H1 (cell line): Measurements from ENCODE around the gene GOLIM4. TPM values are rescaled to one million over a fixed set of nuclear protein-coding genes. Genes with fewer than 3 reads are reported as not detected.

Experiments
- CTCF ChIA-PET: fragments of 300-600 bp; sonication (Branson Sonifier 250); formaldehyde crosslinking; loops from one replicate; lab custom pipeline; 2021; ENCODE audit not compliant: partially characterized antibody; lab: Charles Lee
- POLR2A ChIA-PET: fragments of 300-600 bp; sonication (Branson Sonifier 250); formaldehyde crosslinking; loops from one replicate; lab custom pipeline; 2021; ENCODE audit warnings: inconsistent platforms; ENCODE audit not compliant: partially characterized antibody; lab: Charles Lee
- DNase-seq, 2 experiments: peaks; one replicate each; pipeline versions ENCODE4 v3.0.0 to v3.0.0-alpha.2; 2010 to 2022; ENCODE audit warnings: low spot score in 2 of 2, low read depth in 1 of 2, mixed read lengths in 1 of 2
- FAIRE-seq: peaks from 2 replicates; lab custom pipeline; 2011; peaks lifted over from hg19 to GRCh38; lab: Jason Lieb, UNC
- H2AFZ ChIP-seq: 2 replicates; pipeline ENCODE4 v1.8.1; 2012; ENCODE audit warnings: low read length, inconsistent platforms
- H2AK5ac ChIP-seq: 2 replicates; pipeline ENCODE4 v1.6.1; 2013; ENCODE audit warnings: low read depth, low read length
- H2BK120ac ChIP-seq: replicated peaks from 2 replicates; pipeline ENCODE3; 2013; ENCODE audit warnings: low read depth, low read length, inconsistent platforms
- H2BK12ac ChIP-seq: 2 replicates; pipeline ENCODE4 v1.6.1; 2013; ENCODE audit warnings: low read depth, low read length
- H2BK15ac ChIP-seq: 2 replicates; pipeline ENCODE4 v1.6.1; 2013; ENCODE audit warnings: low read length
- H2BK20ac ChIP-seq: 2 replicates; pipeline ENCODE4 v1.6.1; 2013; ENCODE audit warnings: low read length
- H2BK5ac ChIP-seq: 2 replicates; pipeline ENCODE4 v1.6.1; 2013; ENCODE audit warnings: low read depth, low read length
- H3K14ac ChIP-seq: 2 replicates; pipeline ENCODE4 v1.6.1; 2013; ENCODE audit warnings: inconsistent platforms; ENCODE audit not compliant: insufficient read length
- H3K18ac ChIP-seq: 2 replicates; pipeline ENCODE4 v1.6.1; 2013; ENCODE audit warnings: low read length; ENCODE audit errors: extremely low read depth
- H3K23ac ChIP-seq: 2 replicates; pipeline ENCODE4 v1.6.1; 2013; ENCODE audit warnings: inconsistent platforms; ENCODE audit not compliant: insufficient read length
- H3K23me2 ChIP-seq: 2 replicates; pipeline ENCODE4 v1.6.1; 2013; ENCODE audit warnings: low read depth, low read length
- H3K27ac ChIP-seq: 2 replicates; pipeline ENCODE4 v1.6.1; 2011; ENCODE audit warnings: low read depth, low read length, inconsistent platforms
- H3K27me3 ChIP-seq, 4 experiments: replicated peaks in 1 of 4; 1 replicate in 1 of 4; 2 replicates in 3 of 4; pipeline versions ENCODE4 v1.6.1 to v1.8.1; 2011 to 2013; ENCODE audit warnings: low read length in 3 of 4, mild to moderate bottlenecking in 3 of 4, inconsistent platforms in 2 of 4, mixed read lengths in 2 of 4, moderate library complexity in 1 of 4; ENCODE audit not compliant: control insufficient read depth in 3 of 4, insufficient read depth in 3 of 4; ENCODE audit errors: extremely low read depth in 1 of 4
- H3K36me3 ChIP-seq, 4 experiments: 2 replicates each; pipeline versions ENCODE4 v1.6.1 to v1.8.1; 2011 to 2013; ENCODE audit warnings: mild to moderate bottlenecking in 4 of 4, low read length in 3 of 4, moderate library complexity in 2 of 4, control low read depth in 1 of 4, inconsistent platforms in 1 of 4; ENCODE audit not compliant: insufficient read depth in 4 of 4, control insufficient read depth in 2 of 4
- H3K4ac ChIP-seq: replicated peaks from 2 replicates; pipeline ENCODE3; 2013; ENCODE audit warnings: low read length, low read depth, mixed read lengths, inconsistent platforms; ENCODE audit not compliant: insufficient read length
- H3K4me1 ChIP-seq, 4 experiments: replicated peaks in 1 of 4; 1 replicate in 1 of 4; 2 replicates in 3 of 4; pipeline versions ENCODE4 v1.6.1 to v1.8.1; 2011 to 2013; ENCODE audit warnings: low read length in 3 of 4, inconsistent platforms in 2 of 4, mixed read lengths in 1 of 4; ENCODE audit not compliant: insufficient read depth in 4 of 4, control insufficient read depth in 3 of 4
- H3K4me2 ChIP-seq, 2 experiments: 2 replicates each; pipeline versions ENCODE4 v1.6.1 to v1.8.1; 2011 to 2013; ENCODE audit warnings: low read depth in 2 of 2, low read length in 2 of 2, control low read depth in 1 of 2, inconsistent platforms in 1 of 2, mild to moderate bottlenecking in 1 of 2; ENCODE audit not compliant: insufficient read depth in 1 of 2
- H3K4me3 ChIP-seq, 4 experiments: fragments of 200-600, 300-600 bp in 1 of 4; sonication (generic), shearing (Covaris generic), sonication (Bioruptor Twin) in 1 of 4; 2 replicates each; pipeline versions ENCODE4 v1.5.1 to v1.8.1; 2011 to 2016; ENCODE audit warnings: low read length in 4 of 4, low read depth in 3 of 4, control low read depth in 2 of 4, inconsistent platforms in 2 of 4, mild to moderate bottlenecking in 2 of 4, mixed read lengths in 1 of 4, moderate library complexity in 1 of 4; ENCODE audit not compliant: insufficient read depth in 2 of 4; ENCODE audit errors: extremely low read depth in 1 of 4
- H3K56ac ChIP-seq: replicated peaks from 2 replicates; pipeline ENCODE3; 2013; ENCODE audit warnings: low read depth, mild to moderate bottlenecking, mixed read lengths, low read length, inconsistent platforms; ENCODE audit not compliant: insufficient read length
- H3K79me1 ChIP-seq: 2 replicates; pipeline ENCODE4 v1.6.1; 2013; ENCODE audit warnings: low read depth, low read length, control low read depth
- H3K79me2 ChIP-seq, 2 experiments: 2 replicates each; pipeline versions ENCODE4 v1.6.1 to v1.8.1; 2012 to 2013; ENCODE audit warnings: low read length in 2 of 2, mild to moderate bottlenecking in 2 of 2, inconsistent platforms in 1 of 2; ENCODE audit not compliant: insufficient read depth in 2 of 2, control insufficient read depth in 1 of 2
- H3K9ac ChIP-seq, 4 experiments: replicated peaks in 1 of 4; 1 replicate in 1 of 4; 2 replicates in 3 of 4; pipeline versions ENCODE4 v1.6.1 to v1.8.1; 2011 to 2013; ENCODE audit warnings: low read depth in 3 of 4, low read length in 3 of 4, control low read depth in 2 of 4, mild to moderate bottlenecking in 2 of 4, moderate library complexity in 2 of 4, inconsistent platforms in 1 of 4; ENCODE audit errors: extremely low read depth in 1 of 4
- H3K9me3 ChIP-seq, 2 experiments: 2 replicates each; pipeline versions ENCODE4 v1.6.1 to v1.8.1; 2012 to 2013; ENCODE audit warnings: mild to moderate bottlenecking in 2 of 2, moderate library complexity in 2 of 2, control low read depth in 1 of 2, inconsistent platforms in 1 of 2, low read depth in 1 of 2, low read length in 1 of 2, mixed read lengths in 1 of 2; ENCODE audit not compliant: insufficient read depth in 2 of 2
- H4K20me1 ChIP-seq, 2 experiments: replicated peaks in 1 of 2; 2 replicates each; pipeline versions ENCODE3 to v1.8.1; 2011 to 2013; ENCODE audit warnings: inconsistent platforms in 2 of 2, low read length in 2 of 2, mild to moderate bottlenecking in 1 of 2; ENCODE audit not compliant: insufficient read depth in 2 of 2, control insufficient read depth in 1 of 2
- H4K5ac ChIP-seq: 2 replicates; pipeline ENCODE4 v1.6.1; 2013; ENCODE audit warnings: low read length, low read depth, mixed read lengths, inconsistent platforms; ENCODE audit not compliant: insufficient read length
- H4K8ac ChIP-seq: 2 replicates; pipeline ENCODE4 v1.8.0; 2013; ENCODE audit warnings: mild to moderate bottlenecking, moderate library complexity, low read length, inconsistent platforms; ENCODE audit not compliant: insufficient read depth; ENCODE audit errors: extremely low read depth
- H4K91ac ChIP-seq: replicated peaks from 2 replicates; pipeline ENCODE3; 2013; ENCODE audit warnings: low read length, mixed read lengths, inconsistent platforms; ENCODE audit not compliant: insufficient read length
- ASH2L ChIP-seq: fragments of 200-600, 300-600 bp; sonication (generic); IDR thresholded peaks from one replicate; pipeline ENCODE4 v1.7.1; 2017; ENCODE audit warnings: low read length
- BRCA1 ChIP-seq: IDR thresholded peaks from 2 replicates; pipeline ENCODE4 v1.6.1; 2012; ENCODE audit warnings: low read depth, low read length, improper control_type of control experiment
- EP300 ChIP-seq, 2 experiments: IDR thresholded peaks; 1 replicate in 1 of 2; 2 replicates in 1 of 2; pipeline ENCODE4 v1.6.1; 2011 to 2012; ENCODE audit warnings: low read depth in 2 of 2, low read length in 2 of 2, mild to moderate bottlenecking in 2 of 2, borderline replicate concordance in 1 of 2, inconsistent platforms in 1 of 2, moderate library complexity in 1 of 2
- JUN ChIP-seq: IDR thresholded peaks from 2 replicates; pipeline ENCODE4 v1.6.1; 2011; ENCODE audit warnings: low read depth, mild to moderate bottlenecking, improper control_type of control experiment, low read length
- MAFK ChIP-seq: IDR thresholded peaks from 2 replicates; pipeline ENCODE4 v1.6.1; 2012; ENCODE audit warnings: low read depth, mild to moderate bottlenecking, improper control_type of control experiment, low read length
- POU5F1 ChIP-seq: IDR thresholded peaks from 2 replicates; pipeline ENCODE4 v1.6.1; 2011; ENCODE audit warnings: low read depth, mild to moderate bottlenecking, low read length, moderate library complexity
- SAP30 ChIP-seq: fragments of 300-600 bp; sonication (generic); IDR thresholded peaks from 2 replicates; pipeline ENCODE4 v1.7.1; 2012; ENCODE audit warnings: low read length, moderate library complexity, mild to moderate bottlenecking, inconsistent platforms; ENCODE audit not compliant: insufficient read depth, insufficient replicate concordance
- SIX5 ChIP-seq: IDR thresholded peaks from 2 replicates; pipeline ENCODE4 v1.6.1; 2011; ENCODE audit warnings: mild to moderate bottlenecking, low read depth, low read length
- WGBS, 2 experiments: shearing (Covaris generic) in 1 of 2; methylation state at CpG; one replicate each; pipeline versions ENCODE4 v1.1.6 to v1.1.7; 2013 to 2015; ENCODE audit warnings: low lambda C conversion rate in 2 of 2, mixed read lengths in 2 of 2, inconsistent platforms in 1 of 2, low coverage in 1 of 2, missing lambda C conversion rate in 1 of 2; ENCODE audit not compliant: insufficient replicate concordance in 2 of 2, insufficient coverage in 1 of 2, insufficient read length in 1 of 2; ENCODE audit errors: extremely low coverage in 1 of 2, missing lambda C conversion rate in 1 of 2; 5-methylcytosine and 5-hydroxymethylcytosine counted together
- polyA plus RNA-seq, 7 experiments: library from polyadenylated mRNA; depleted of rRNA in 3 of 7; stranded (reverse) in 5 of 7; unstranded in 2 of 7; fragments of >200 nt in 5 of 7; fragments of 200-250 nt in 2 of 7; gene quantifications; 1 replicate in 5 of 7; 2 replicates in 1 of 7; 4 replicates in 1 of 7; pipeline versions ENCODE4 v1.2.1 to v1.2.3, GENCODE V29; 2011 to 2013; ENCODE audit warnings: missing spikeins in 2 of 7, mixed read lengths in 2 of 7
- total RNA-seq: library from RNA; stranded (reverse); fragmentation: NEBNext Ultra II Directional; extraction: Animal tissue kit (Norgen Biotek cat#: 25700); gene quantifications from 2 replicates; pipeline ENCODE4 v1.2.1, GENCODE V29; 2021

GOLIM4 gene
- total and polyA plus RNA-seq, 2 of the 8 experiments (the other 6 are each of a cell fraction or from before 2014, with no cell fraction given): 5.6 to 29.7 TPM

GRCh38 chr3:168138421-168138820 lies 42.7 kb upstream of the GOLIM4 start:
- Histone ChIP-seq H3K4me1 (peaks cover 0 to 7% (median 2%) of the 10 kb centered on the region in 4 experiments; a peak in 4 of 7 replicates), H3K79me1 (no peaks in the 10 kb centered on the region), H2BK12ac (no peak overlapping the region), H3K4me2 (no peak overlapping the region), H2BK20ac (no peak overlapping the region), H3K27me3 (no peaks in the 10 kb centered on the region), H2AFZ (no peak overlapping the region), H4K5ac (no peak overlapping the region), H3K23me2 (no peaks in the 10 kb centered on the region; the same call in 1 of the 2 replicates), H3K18ac (no peak overlapping the region), H3K4me3 (no peak overlapping the region), H2AK5ac (no peak overlapping the region), H3K56ac (no peak overlapping the region), H3K27ac (no peak overlapping the region), H4K91ac (no peak overlapping the region), H3K4ac (no peak overlapping the region), H3K36me3 (no peaks in the 10 kb centered on the region), H2BK5ac (no peak overlapping the region), H3K79me2 (no peaks in the 10 kb centered on the region), H4K8ac (no peak overlapping the region), H3K14ac (no peak overlapping the region), H3K23ac (no peak overlapping the region), H3K9ac (no peak overlapping the region), H4K20me1 (no peaks in the 10 kb centered on the region), H3K9me3 (no peaks in the 10 kb centered on the region), H2BK120ac (no peak overlapping the region), H2BK15ac (no peak overlapping the region)
- ChIA-PET POLR2A (no interaction called here), CTCF (interaction anchor here (0.8 to 1.0 kb wide), 2 partner anchors 74 to 90 kb away, joined by 3 read pairs; no protein-coding TSS in a partner anchor)
- FAIRE-seq (no peak), DNase-seq (no peak)
- 81% methylated on average over 5 of the region's 5 CpGs; no CpG with 5 or more reads in 1 of the 2 experiments for WGBS, 2 experiments
- TF ChIP-seq POU5F1 (no peak), ASH2L (no peak), SAP30 (no peak), SIX5 (no peak), BRCA1 (no peak), EP300 (IDR thresholded peaks at IDR 0.05; ENCODE audit: borderline replicate concordance in 1 of 2, low read depth in 2 of 2, low read length in 2 of 2) (no peak), MAFK (no peak), JUN (no peak)
